Dermis microvascular lymphatic vessel endothelial cell (primary cell): Measurements from ENCODE around the gene PYY. TPM values are rescaled to one million over a fixed set of nuclear protein-coding genes. Genes with fewer than 3 reads are reported as not detected.
A peak's percentile ranks its signal among the peaks of the same experiment; 100 is the strongest.
"Not testable (repeated sequence)": the region's sequence is repeated elsewhere in the genome, so short reads cannot be mapped to it uniquely, and the experiment has no call there.

ENCODE experiments used
- DNase-seq, 2 donors: peaks; one replicate each; pipeline versions ENCODE4 v3.0.0 to v3.0.0-alpha.2; 2010; ENCODE audit warnings: low read depth in 2 of 2
- total RNA-seq: library from RNA; depleted of rRNA; stranded (reverse); fragments of >200 nt; gene quantifications from 2 replicates; pipeline ENCODE4 v1.2.1, GENCODE V29; 2014

Gene PYY
- total RNA-seq = not detected in 2 replicates

DNA sequence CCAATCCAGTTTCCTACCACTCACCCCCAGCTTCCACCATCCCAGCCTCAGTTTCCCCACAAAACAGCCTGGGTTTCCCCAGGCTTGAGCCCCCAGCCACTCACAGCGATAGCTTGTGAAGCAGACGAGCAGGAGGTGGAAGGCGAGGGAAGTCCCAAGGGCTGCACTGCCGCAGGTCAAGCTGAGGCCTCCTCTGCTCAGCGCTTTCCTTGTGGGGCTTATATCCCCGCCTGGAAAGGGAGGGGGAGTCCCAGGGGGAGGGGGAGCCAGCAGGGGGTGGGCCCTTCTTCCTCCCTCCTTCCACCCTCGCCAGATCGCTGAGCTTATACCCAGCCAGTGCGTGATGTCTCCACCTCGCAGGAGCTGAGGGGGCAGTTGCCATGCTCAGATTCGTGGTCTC is at the start of gene PYY:
PYY (minus strand) TSS at position 195 of the 400 bp plus-strand sequence. CDS start 457 bp downstream, outside the sequence.
- no peak for DNase-seq

DNA sequence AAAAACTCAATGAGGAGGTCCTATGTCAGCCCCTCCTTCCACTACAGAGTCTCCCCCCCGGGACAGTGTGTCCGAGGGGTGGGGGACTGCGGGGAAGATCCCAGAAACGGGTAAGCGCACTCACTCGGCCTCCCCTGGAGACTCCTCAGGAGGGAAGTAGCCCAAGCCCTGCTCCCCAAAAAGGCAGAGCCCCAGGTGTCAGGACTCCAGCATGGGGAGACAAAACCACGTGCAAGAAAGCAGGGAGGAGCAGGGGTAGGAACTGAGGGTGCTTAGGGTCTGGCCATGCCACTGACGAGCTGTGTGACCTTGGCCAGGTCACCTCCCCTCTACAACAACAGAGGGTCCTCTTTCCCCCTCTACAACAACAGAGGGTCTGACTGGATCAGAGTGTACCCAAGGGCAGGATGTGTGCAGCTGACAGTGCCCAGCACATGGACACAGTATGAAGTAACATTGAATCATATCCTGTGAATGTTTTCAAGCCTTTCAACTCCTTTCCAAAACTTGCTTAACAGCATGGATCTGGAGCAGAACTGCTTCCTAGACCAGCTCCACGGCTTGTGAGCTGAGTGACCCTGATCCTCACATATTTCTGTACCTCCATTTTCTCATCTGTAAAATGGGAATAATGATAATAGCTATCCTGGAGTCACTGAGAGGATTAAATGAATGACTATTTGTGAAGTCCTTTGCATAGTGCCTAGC is 48.6 kb upstream of the PYY start:
- DNase-seq = peak; percentile 81 to 92

DNA sequence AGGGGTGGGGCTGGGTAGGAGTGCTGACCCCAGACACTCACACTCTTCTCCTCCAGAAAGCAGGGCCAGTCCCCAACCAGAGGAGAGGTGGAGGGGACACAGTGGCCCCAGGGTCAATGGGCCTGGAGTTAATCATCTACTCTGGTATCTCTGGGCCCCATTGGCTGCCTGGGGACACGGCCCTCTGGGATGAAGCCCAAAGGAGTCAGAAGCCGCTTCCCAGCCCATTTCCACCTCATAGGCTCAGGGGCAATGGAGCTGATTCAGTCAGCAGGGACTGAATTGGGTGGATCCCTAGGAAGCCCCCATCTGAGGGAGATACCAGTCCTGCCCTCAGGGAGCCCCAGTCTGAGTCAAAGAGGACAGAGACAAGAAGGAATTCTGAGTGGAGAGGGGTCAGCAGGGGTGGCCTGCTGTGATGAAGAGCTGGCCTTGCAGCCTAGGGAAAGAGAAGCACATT is 47.8 kb upstream of the PYY start:
- DNase-seq = no peak

DNA sequence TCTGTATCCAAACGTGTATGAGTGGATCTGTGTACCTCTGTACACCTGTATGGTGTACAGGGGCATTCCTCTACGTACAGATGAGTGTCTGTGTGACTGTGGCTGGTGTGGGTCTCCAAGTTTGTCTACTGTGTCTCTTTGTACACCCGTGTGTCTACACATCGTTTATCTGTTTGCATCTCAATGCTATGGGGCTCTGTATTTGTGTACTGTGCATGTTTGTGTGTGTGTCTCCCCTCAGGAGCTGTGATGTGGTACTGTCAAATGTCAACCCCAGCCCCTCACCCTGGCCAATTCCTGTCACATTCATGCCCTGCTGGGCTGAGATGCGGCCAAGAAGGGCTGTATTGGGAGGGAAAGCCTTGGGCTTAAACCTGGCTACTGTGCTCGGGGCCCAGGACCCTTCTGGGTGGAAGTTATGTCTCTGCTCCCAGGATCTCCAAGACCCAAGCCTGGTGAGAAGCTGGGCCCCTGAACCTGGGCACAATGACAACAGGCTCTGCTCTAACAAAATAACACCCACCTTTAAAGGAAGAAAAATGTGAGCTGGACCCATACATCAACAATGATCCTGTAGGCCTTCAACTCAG is 47.2 kb upstream of the PYY start:
- DNase-seq = no peak

DNA sequence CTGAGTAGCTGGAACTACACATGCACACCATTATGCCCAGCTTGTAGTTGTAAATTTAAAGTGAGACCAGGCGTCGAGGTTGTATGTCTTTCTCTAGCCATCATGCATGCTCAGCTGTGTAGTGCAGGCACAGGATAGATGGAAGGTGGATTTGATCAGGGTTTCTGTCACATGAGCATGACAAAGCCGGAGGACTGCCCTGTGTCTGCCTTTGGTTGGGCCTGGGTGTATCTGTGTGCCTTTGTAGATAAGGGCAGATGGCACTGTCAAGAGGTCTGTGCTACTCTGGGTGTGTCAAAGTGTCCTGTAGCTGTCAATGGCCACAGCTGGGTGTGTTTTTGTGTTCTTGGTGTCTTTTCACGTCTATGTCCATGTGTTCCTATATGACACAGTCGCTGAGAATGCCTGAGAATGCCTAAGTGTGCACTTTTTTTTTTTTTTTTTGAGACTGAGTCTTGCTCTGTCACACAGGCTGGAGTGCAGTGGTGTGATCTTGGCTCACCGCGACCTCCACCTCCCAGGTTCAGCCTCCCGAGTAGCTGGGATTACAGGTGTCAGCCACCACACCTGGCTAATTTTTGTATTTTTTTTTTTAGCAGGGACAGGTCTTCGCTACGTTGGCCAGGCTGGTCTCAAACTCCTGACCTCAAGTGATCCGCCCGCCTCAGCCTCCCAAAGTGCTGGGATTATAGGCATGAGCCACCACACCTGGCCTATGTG is 46.6 kb upstream of the PYY start:
- DNase-seq = no peak

DNA sequence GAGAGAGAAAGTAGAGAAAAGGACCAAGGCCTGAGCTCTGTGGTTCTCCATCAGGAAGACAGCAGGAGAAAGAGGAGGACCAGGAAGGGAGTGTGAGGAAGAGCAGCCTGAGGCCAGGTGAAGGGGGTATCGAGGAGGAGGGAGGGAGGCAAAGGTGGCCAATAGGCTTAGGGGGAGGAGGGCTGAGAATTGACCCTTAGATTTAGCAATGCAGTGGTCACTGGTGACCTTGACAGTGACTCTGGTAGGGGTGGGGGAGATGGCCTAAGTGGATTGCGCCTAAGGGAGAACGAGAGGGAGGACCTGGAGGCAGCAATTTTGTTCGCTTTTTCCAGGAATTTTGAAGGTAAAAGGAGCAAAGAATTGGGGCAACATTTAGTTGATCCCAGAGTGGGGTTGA is 45.3 kb upstream of the PYY start:
- DNase-seq = no peak

DNA sequence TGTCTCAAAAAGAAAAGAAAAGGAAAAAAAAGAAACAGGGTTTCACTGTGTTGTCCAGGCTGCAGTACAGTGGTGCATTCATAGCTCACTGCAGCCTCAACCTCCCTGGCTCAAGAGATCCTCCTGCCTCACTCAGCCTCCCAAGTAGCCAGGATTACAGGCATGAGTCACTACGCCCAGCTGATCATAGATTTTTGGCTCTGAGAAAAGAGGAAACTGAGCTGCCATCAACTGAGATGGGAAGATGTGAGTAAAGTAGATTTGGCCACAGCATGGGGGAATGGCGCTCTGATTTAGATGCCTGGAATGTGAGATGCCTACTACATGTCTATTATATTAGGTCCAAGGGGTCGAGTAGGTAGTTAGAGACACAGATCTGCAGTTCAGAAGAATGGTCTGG is 44.8 kb upstream of the PYY start:
- peak in 1 of 2 donors; percentile 52 for DNase-seq

DNA sequence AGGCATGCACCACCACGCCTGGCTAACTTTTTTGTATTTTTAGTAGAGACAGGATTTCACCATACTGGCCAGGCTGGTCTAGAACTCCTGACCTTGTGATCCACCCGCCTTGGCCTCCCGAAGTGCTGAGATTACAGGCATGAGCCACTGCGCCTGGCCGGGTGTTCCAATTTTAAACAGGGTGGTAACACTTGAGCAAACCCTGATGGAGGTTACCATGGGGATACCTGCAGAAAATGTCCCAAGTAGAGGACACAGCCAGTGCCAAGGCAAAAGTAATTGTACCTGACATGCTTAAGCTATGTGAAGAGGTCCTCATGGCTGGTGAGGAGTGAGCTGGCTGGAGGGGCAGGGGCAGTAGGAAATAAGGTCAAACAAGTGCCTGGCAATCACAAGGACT is 43.4 kb upstream of the PYY start:
- not testable (repeated sequence) for DNase-seq

DNA sequence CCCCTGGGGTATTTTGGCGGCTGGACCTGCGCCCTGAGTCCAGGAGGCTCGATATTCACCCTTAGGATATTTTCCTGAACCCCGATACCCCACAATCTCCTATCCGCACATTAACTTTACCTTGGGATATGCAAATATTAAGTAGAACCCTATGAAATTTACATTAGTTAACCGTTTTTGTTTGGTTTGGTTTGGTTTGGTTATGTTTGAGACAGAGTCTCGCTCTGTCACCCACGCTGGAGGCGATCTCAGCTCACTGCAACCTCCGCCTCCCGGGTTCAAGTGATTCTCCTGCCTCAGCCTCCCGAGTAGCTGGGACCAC is 41.4 kb upstream of the PYY start:
- no peak for DNase-seq

DNA sequence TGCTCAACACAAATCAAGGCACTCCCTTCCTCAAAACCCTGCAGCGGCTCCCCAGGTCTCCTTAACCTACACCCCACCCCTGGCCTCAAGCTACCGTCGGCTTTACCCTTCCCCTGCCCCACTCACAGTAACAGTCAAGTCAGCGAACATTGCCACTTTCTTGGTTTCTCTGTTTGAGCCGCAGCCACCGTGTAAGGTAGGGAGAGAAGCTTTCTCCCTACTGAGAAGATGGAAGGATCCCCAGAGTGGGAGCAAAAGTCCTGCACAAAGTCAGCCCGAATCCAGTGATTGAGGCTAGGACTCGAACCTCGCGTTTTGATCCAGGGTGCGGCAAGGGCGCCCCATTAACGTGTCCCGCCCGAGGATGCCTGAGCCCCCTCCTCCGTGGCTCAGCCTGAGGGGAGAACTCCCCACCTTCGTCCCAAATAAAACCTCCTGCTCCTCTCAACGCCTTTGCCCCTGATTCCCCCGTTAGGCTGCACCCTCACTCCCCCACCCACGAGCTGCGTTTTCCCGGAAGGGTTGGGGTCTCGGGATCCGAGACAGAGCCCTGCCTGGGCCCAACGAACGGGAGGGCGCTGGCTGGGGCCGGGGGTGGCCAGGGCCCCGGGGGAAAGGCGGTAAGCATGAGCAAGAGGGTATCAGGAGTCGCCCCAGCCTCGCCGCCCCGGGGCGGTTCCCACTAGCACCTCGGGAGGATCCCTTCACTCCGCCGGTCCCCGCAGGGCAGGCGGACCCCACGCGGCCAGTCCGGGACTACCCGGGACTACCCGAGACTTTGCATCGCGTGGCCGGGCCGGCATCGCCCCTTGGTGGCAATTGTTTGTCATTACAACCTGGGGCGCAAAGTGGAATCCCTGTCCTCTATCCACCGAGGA is 40.8 kb upstream of the PYY start:
- DNase-seq = peak in 1 of 2 donors; percentile 62

DNA sequence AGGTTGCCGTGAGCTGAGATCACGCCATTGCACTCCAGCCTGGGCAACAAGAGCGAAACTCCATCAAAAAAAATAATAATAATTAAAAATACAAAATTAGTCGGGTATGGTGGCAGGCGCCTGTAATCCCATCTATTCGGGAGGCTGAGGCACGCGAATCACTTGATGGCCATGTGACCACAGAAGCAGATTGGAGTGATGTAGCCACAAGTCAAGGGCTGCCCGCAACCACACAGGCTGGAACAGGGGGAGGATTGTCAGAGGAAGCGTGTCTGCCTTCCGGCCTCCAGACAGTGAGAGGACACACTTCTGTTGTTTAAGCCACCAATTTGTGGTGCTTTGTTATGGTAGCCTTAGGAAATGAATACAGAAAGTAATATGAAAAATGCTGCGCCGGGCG is 38.9 kb upstream of the PYY start:
- DNase-seq = no peak

DNA sequence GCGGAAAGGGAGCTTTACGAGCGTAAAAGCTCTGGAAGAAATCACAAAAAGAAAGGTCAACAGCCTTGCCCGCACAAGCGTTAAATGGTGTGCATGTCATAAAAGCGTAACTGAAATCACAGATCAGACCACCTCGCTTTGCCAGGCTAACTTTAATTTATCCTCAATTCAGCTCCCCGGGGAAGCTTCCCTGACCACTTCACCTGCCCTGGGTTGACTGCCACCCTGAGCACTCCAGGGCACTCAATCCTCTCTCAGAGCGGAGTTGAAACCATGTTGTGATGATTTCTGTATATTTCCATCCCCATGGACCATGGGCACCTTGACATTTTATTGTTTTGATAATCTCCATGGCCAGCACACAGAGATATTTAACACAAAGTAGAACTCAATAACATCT is 34.6 kb upstream of the PYY start:
- no peak for DNase-seq

DNA sequence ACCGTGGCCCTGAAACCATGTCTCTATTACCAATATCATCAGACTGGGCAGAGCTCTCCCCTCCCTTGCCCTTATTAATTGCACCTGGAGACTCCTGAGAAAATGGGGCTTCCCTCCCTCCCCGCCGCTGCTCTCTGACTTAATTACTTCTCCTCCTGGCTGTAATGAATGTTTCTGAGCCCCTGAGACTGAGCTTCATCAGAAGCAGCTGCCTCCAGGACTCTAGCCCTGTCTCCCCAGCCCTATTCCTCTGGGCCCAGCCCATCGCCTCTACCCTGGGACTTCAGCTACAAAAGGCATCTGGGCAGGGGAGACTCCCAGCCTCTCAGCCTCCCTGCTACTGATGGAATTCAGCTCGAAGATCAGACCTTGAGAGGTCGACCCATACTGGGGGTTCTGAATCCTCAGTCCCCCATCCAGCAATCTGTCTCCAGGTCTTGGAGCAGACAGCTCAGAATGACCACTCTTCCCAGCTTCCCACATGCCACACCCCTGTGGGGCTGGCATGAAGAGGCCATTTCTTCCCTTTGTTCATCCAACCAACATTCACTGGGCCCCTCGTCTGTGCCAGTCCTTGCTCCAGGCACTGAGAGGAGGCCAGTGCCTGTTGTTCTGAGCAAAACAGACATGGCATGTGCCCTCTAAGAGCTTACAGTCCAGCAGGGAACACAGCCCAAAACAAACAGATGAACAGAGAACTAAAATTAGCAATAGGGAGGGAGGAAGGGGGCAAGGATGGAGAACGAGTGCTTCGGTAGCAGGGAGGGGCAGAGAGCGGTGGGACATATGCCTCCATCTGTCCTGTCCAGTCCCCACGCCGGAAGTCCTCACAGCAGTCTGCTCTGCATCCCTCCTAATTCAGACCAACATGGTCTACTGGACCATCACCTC is 33.6 kb upstream of the PYY start:
- no peak for DNase-seq

DNA sequence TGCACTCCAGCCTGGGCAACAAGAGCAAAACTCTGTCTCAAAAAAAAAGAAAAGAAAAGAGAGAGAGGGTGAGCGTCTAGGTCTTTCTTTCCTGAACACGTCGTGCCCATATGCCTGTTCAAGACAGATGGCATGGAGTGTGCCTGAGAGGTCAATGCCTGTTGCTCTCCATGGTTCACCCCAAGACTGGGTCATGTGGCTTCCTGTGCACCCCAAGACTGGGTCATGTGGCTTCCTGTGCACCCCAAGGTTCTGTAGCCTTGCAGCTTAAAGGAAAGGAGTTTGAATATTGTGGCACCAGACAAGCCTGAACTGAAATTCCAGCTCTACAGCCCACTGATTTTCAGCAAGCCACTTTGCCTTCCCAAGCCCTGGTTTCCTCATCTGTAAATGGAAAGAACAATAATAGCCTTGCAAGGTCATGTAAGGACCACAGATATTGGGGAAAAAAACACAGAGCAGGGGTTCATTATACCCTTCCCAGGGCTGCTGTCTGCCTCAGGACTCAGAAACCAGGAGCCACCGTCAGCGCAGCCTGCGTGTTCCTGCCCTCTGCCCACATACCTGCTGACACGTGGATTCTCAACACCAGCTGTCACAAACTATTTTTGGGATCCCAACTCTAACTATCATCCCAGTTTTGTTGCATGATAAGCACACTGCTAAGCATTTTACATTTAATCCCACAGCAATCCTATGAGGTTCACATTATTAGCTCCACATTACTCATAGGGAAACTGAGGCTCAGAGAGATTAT is 32.7 kb upstream of the PYY start:
- no peak for DNase-seq

DNA sequence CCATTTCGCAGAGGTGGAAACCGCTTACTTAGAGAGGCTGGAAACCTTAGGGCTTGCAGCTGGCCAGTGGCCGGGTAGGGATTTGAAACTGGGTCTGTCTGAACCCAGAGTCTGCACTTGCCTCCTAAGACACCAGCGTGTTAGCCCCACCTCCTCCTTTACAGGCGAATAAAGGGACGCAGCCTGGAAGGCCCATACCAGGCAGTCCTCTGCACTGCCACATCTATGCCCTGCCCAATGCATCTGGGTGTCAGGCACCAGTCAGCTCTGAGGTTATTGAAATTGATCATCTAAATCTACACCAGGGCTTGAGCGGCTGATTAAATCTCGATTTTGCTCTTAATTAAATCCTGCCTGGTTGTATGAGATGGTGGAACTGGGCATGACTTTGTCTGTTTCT is 30.8 kb upstream of the PYY start:
- no peak for DNase-seq

DNA sequence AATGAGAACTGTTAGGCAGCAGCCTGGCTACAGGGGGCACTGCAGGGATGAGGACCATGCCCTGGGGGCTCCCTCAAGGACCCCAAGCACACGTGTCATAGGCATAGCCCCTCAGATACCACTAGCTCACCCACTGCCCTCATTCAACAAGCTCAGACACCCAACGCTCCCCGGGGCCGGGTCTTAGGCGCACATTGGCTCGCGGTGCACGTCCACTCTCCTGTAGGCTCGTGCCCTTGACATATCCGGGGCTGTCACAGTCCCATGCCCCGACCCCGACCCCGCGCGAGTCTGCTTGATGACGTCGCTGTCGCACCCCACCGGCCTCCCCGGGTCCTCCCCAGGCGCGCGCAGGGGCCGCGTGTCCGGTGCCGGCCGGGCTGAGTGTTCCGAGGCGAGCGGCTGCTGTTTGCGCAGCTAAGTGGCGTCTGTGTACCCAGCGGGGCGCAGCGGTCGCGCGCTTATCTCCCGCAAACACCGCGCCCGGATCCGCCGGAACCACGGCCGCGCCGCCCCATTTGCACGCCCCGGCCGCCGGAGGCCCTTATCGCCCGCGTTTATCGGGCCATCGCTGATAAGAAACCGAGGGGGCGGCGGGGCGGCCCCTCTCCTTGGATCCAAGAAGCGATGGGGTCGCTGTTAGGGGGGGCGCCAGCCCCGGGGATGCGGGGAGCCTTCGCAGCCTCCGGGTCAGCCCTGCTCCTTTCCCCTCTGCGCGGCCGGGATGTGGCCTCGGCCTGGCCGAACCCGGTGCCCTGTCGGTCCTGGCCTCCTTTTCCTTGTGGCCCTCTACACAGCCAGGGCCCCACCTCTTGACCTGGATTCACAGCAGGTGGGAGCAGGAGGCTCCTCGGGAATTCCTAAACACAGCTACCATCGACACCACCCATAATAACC is 30.0 kb upstream of the PYY start:
- DNase-seq = no peak

DNA sequence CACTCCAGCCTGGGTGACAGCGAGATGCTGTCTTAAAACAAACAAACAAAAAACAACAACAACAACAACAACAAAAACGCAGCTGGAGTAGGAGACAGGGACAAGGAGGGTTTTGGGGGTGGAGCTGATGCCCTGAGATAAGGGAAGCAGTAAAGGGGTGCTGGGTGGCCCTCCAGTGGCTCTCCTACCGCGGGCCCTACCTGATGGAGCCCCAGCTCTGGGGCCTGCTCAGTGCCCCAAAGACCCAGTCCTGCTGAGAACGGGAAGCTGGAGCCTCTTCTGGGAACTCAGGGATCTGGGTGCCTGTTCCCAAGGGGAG is 29.4 kb upstream of the PYY start:
- no peak for DNase-seq

DNA sequence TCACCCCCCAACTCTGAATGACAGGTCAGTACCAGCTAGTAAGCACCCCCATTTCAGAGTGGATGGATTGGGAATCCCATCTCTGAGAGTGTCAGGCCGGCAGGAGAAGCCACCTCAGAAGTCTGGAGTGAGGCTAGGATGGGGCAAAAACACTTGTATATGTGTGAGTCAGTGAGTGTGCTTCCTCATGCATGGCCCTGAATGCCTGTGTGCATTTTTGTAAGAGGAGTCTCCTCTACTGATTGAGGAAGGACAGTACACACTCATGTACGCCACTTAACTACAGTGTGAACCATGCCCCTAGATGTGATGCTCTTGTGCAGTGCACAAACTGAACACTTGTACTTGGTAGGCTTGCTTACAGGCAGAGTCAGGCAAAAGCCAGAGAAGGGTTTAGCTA is 28.4 kb upstream of the PYY start:
- DNase-seq = no peak

DNA sequence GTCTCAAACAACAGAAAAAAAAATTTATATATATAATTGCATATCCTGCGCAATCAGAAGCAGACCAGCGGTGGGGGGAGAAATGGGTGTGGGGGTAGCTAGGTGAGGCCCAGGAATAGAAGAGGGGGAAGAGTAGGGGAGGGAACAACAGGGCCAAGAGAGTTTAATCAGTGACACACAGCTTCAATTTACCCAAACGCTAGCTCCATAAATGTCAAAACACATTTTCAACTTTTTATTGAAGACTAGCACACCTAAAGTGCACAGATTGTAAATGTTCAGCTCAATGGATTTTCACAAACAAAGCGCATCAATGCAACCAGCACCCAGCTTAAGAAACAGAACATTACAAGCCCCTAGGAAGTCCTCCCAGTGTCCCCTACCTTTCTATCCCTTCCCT is 25.9 kb upstream of the PYY start:
- DNase-seq = no peak
